K562 (cell line): ENCODE results near the gene RGS7BP. TPM values are rescaled to one million over a fixed set of nuclear protein-coding genes. Genes with fewer than 3 reads are reported as not detected.

Experiments
- ATAC-seq: fragments of 200-7000 bp; cut with Tn5 transposase; 3 replicates; pipeline ENCODE4 v1.9.1; 2020; ENCODE audit warnings: moderate library complexity
- BruUV-seq: library from RNA; stranded (reverse); fragments of 400-500 nt; replicated peaks from 2 replicates; lab custom pipeline; 2021; lab: Mats Ljungman, UMichigan
- CTCF ChIA-PET: fragments of 300-600 bp; formaldehyde crosslinking; extraction: SDS; loops from one replicate; lab custom pipeline; 2021; ENCODE audit warnings: low intra/inter-chr PET ratio; lab: Yijun Ruan, JAX
- POLR2A ChIA-PET: fragments of 300-600, 350-650 bp; sonication (Branson Sonifier 250); formaldehyde crosslinking; extraction: SDS; loops from one replicate; lab custom pipeline; 2021; ENCODE audit warnings: antibody characterized with exemption, inconsistent platforms; lab: Yijun Ruan, JAX
- DNase-seq, 4 experiments: peaks; one replicate each; pipeline versions ENCODE4 v3.0.0 to v3.0.0-alpha.2; 2011 to 2018; ENCODE audit warnings: low spot score in 3 of 4, mixed read lengths in 3 of 4; ENCODE audit errors: extremely low read depth in 1 of 4
- FAIRE-seq: peaks from 2 replicates; lab custom pipeline; 2011; peaks lifted over from hg19 to GRCh38; lab: Jason Lieb, UNC
- H2AFZ ChIP-seq: 2 replicates; pipeline ENCODE4 v1.6.0; 2011; ENCODE audit warnings: low read depth, low read length, control low read depth, inconsistent platforms
- H3K27ac ChIP-seq: fragments of 200-600 bp; 3 replicates; pipeline ENCODE4 v1.8.0; 2011; ENCODE audit warnings: low read depth, mild to moderate bottlenecking, control low read depth, inconsistent platforms, low read length, moderate library complexity, mixed read lengths; ENCODE audit errors: extremely low read depth
- H3K27me3 ChIP-seq, 2 experiments: fragments of 300-600 bp in 1 of 2; 2 replicates in 1 of 2; 3 replicates in 1 of 2; pipeline versions ENCODE4 v1.6.0 to v1.8.0; 2011; ENCODE audit warnings: inconsistent platforms in 2 of 2, low read length in 2 of 2, mild to moderate bottlenecking in 1 of 2, mixed read lengths in 1 of 2, moderate library complexity in 1 of 2; ENCODE audit not compliant: control insufficient read depth in 2 of 2, insufficient read depth in 2 of 2
- H3K36me3 ChIP-seq: fragments of 300-600 bp; 3 replicates; pipeline ENCODE4 v1.8.0; 2011; ENCODE audit warnings: mild to moderate bottlenecking, low read length, inconsistent platforms; ENCODE audit not compliant: control insufficient read depth, insufficient read depth
- H3K4me1 ChIP-seq, 2 experiments: fragments of 200-600 bp in 1 of 2; replicated peaks in 1 of 2; 2 replicates in 1 of 2; 3 replicates in 1 of 2; pipeline versions ENCODE4 v1.5.1 to v1.8.0; 2011; ENCODE audit warnings: inconsistent platforms in 2 of 2, low read length in 2 of 2, mild to moderate bottlenecking in 1 of 2, mixed read lengths in 1 of 2, moderate library complexity in 1 of 2; ENCODE audit not compliant: control insufficient read depth in 2 of 2, insufficient read depth in 2 of 2
- H3K4me2 ChIP-seq: 2 replicates; pipeline ENCODE4 v1.6.1; 2011; ENCODE audit warnings: low read length, control low read depth, inconsistent platforms, mixed read lengths; ENCODE audit not compliant: insufficient read depth
- H3K4me3 ChIP-seq: fragments of 200-600 bp; sonication (generic), shearing (Covaris generic); 2 replicates; pipeline ENCODE4 v1.5.1; 2016; ENCODE audit warnings: control low read depth, inconsistent platforms
- H3K79me2 ChIP-seq: fragments of 200-600 bp; 3 replicates; pipeline ENCODE4 v1.8.0; 2011; ENCODE audit warnings: low read length, inconsistent platforms; ENCODE audit not compliant: control insufficient read depth, insufficient read depth
- H3K9ac ChIP-seq, 2 experiments: 2 replicates each; pipeline versions ENCODE4 v1.6.0 to v1.6.1; 2011; ENCODE audit warnings: low read depth in 2 of 2, low read length in 2 of 2, control low read depth in 1 of 2, inconsistent platforms in 1 of 2, mild to moderate bottlenecking in 1 of 2, mixed read lengths in 1 of 2; ENCODE audit not compliant: insufficient read depth in 1 of 2
- H3K9me1 ChIP-seq: one replicate; pipeline ENCODE4 v1.6.0; 2011; ENCODE audit warnings: inconsistent platforms, mild to moderate bottlenecking, low read length, moderate library complexity; ENCODE audit not compliant: control insufficient read depth, insufficient read depth
- H3K9me3 ChIP-seq: replicated peaks from 2 replicates; pipeline ENCODE4 v1.5.1; 2011; ENCODE audit warnings: low read depth, low read length, inconsistent platforms; ENCODE audit not compliant: control insufficient read depth, insufficient read depth
- H4K20me1 ChIP-seq: replicated peaks from 2 replicates; pipeline ENCODE4 v1.6.1; 2011; ENCODE audit warnings: low read length, inconsistent platforms, mixed read lengths; ENCODE audit not compliant: control insufficient read depth, insufficient read depth
- BHLHE40 ChIP-seq: IDR thresholded peaks from 2 replicates; pipeline ENCODE4 v1.6.1; 2011; ENCODE audit warnings: low read length, improper control_type of control experiment
- CHD4 ChIP-seq: fragments of 200-600 bp; sonication (generic); IDR thresholded peaks from 3 replicates; pipeline ENCODE4 v1.6.1; 2012; ENCODE audit warnings: low read depth, mild to moderate bottlenecking, mixed read lengths, low read length, inconsistent platforms; ENCODE audit not compliant: insufficient read depth, insufficient replicate concordance, poor library complexity, severe bottlenecking
- RNF2 ChIP-seq: sonication (generic); IDR thresholded peaks from 2 replicates; pipeline ENCODE4 v1.6.1; 2016
- SMARCE1 ChIP-seq: fragments of 450-650 bp; IDR thresholded peaks from 2 replicates; pipeline ENCODE4 v1.7.1; 2016; ENCODE audit warnings: mild to moderate bottlenecking
- SP2 ChIP-seq: IDR thresholded peaks from 2 replicates; pipeline ENCODE4 v1.6.1; 2011; ENCODE audit warnings: mild to moderate bottlenecking, low read depth, low read length, moderate library complexity; ENCODE audit not compliant: poor library complexity, severe bottlenecking; ENCODE audit errors: extremely low read depth
- ZKSCAN3 ChIP-seq: fragments of 250-450 bp; sonication (Bioruptor Pico); IDR thresholded peaks from 2 replicates; pipeline ENCODE4 v1.4.0; 2020
- ZNF121 ChIP-seq: sonication (generic); formaldehyde crosslinking; conservative IDR thresholded peaks from 2 replicates; pipeline ENCODE4 v1.8.0; 2022; ENCODE audit warnings: missing genetic modification reagents
- ZNF311 ChIP-seq: fragments of 250-450 bp; sonication (Bioruptor Pico); IDR thresholded peaks from 2 replicates; pipeline ENCODE4 v1.4.0; 2020; ENCODE audit warnings: mild to moderate bottlenecking, moderate library complexity
- ZNF408 ChIP-seq: fragments of 250-450 bp; sonication (Bioruptor Pico); IDR thresholded peaks from 2 replicates; pipeline ENCODE4 v1.4.0; 2020; ENCODE audit warnings: low read depth, mild to moderate bottlenecking, moderate library complexity
- ZNF785 ChIP-seq: fragments of 250-450 bp; sonication (Bioruptor Pico); IDR thresholded peaks from 2 replicates; pipeline ENCODE4 v1.4.0; 2020; ENCODE audit warnings: mild to moderate bottlenecking
- WGBS: fragments of 100-300 bp; shearing (Covaris generic); methylation state at CpG from one replicate; pipeline ENCODE4 v1.1.6; 2016; ENCODE audit warnings: low coverage, mixed read lengths; ENCODE audit not compliant: insufficient coverage; ENCODE audit errors: missing lambda C conversion rate; 5-methylcytosine and 5-hydroxymethylcytosine counted together
- in situ Hi-C: fragments of 300-500 bp; cut with MboI; formaldehyde crosslinking; loops from 4 replicates; pipeline ENCODE4 v1.15.0; 2018; ENCODE audit warnings: inconsistent platforms, mixed read lengths
- intact Hi-C: fragments of 100-400 bp; cut with micrococcal nuclease; formaldehyde crosslinking; loops from 2 replicates; pipeline ENCODE4 v1.14.2; 2022
- polyA plus RNA-seq, 8 experiments: library from polyadenylated mRNA; depleted of rRNA in 4 of 8; stranded (reverse) in 5 of 8; unstranded in 3 of 8; fragments of >200 nt; fragmentation: Nextera tagmentation in 2 of 8; fragmentation: Illumina TruSeq in 1 of 8; extraction: Ambion mirVana in 2 of 8; extraction: Trizol in 1 of 8; gene quantifications; 2 replicates each; pipeline versions ENCODE4 v1.2.1 to v1.2.3, GENCODE V29; 2011 to 2014; ENCODE audit warnings: inconsistent platforms in 1 of 8, missing spikeins in 1 of 8
- total RNA-seq, 7 experiments: library from RNA; depleted of rRNA in 6 of 7; stranded (reverse); fragments of >200 nt in 6 of 7; fragmentation: Illumina TruSeq in 2 of 7; extraction: Trizol in 2 of 7; gene quantifications; 2 replicates each; pipeline versions ENCODE4 v1.2.1 to v1.2.3, GENCODE V29; 2011 to 2021; ENCODE audit warnings: low replicate concordance in 1 of 7
- TF ChIP-seq, protein P1 (sequence below): fragments of 250-450 bp; sonication (Bioruptor Pico); IDR thresholded peaks from 2 replicates; pipeline ENCODE4 v1.9.0; 2021; ENCODE audit warnings: mild to moderate bottlenecking

RGS7BP gene
- total and polyA plus RNA-seq, 9 of the 15 experiments (the other 6 are each of a cell fraction or from before 2014, with no cell fraction given), result not detected

DNA sequence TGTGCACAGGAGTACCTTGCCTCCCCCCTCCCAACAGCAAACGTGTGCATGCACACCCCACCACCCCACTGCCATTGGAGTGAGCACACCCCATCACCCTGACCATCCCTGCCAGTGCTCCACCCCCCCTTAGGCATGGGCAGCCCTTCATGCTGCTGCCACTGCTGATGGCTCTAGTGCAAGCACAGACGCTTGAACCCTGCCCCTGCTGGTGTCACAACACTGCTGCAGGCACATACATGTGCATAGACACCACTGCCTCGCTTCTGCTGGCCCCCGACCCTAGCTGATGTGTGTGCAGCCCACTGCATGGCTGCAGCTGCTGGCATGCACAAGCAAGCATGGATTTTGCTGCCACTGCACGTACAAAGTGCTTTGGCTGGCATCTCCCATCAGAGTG lies 16.0 kb upstream of the RGS7BP start:
- POLR2A ChIA-PET, result no interaction called here
- no peaks in the 10 kb centered on the region for H3K4me1 ChIP-seq
- ATAC-seq (no peak), DNase-seq (no peak), FAIRE-seq (no peak)
- no peaks in the 10 kb centered on the region for H3K9me3 ChIP-seq
- H3K27me3 ChIP-seq, result no peaks in the 10 kb centered on the region
- no peak overlapping the region for H2AFZ ChIP-seq
- H3K4me2 ChIP-seq, result no peak overlapping the region
- no peaks in the 10 kb centered on the region for H3K36me3 ChIP-seq
- WGBS, result 0% methylated on average over 5 of the region's 5 CpGs
- in situ Hi-C loops, result no loop called here
- no peaks in the 10 kb centered on the region for H3K9me1 ChIP-seq
- H3K4me3 ChIP-seq, result no peak overlapping the region
- TF ChIP-seq SMARCE1 (no peak), CHD4 (no peak), ZNF121 (no peak), ZKSCAN3 (CRISPR knock-in tag) (no peak), ZNF311 (no peak), BHLHE40 (no peak), ZNF785 (CRISPR knock-in tag) (no peak)
- H4K20me1 ChIP-seq, result no peaks in the 10 kb centered on the region
- H3K79me2 ChIP-seq, result no peaks in the 10 kb centered on the region
- CTCF ChIA-PET, result no interaction called here
- intact Hi-C loops, result no loop called here
- no peak overlapping the region for H3K27ac ChIP-seq
- BruUV-seq, result no TSS peak
- H3K9ac ChIP-seq, result no peak overlapping the region

GRCh38 chr5:64497386-64497785 lies 8.4 kb upstream of the RGS7BP start:
- Histone ChIP-seq H3K27ac (no peak overlapping the region), H3K4me3 (no peak overlapping the region), H3K9me1 (no peaks in the 10 kb centered on the region), H3K79me2 (no peaks in the 10 kb centered on the region), H3K4me2 (no peak overlapping the region), H3K4me1 (no peaks in the 10 kb centered on the region), H3K27me3 (no peaks in the 10 kb centered on the region), H4K20me1 (no peaks in the 10 kb centered on the region), H3K9ac (no peak overlapping the region), H3K9me3 (no peaks in the 10 kb centered on the region)
- BruUV-seq, result no TSS peak
- WGBS, result 0% methylated on average over 2 of the region's 2 CpGs
- no peak for ATAC-seq
- CTCF ChIA-PET, result no interaction called here
- in situ Hi-C loops, result no loop called here
- FAIRE-seq, result no peak
- no peak for TF ChIP-seq ZNF408 (CRISPR knock-in tag)
- no peak for TF ChIP-seq RNF2
- TF ChIP-seq SP2, result no peak
- TF ChIP-seq, protein P1, sequence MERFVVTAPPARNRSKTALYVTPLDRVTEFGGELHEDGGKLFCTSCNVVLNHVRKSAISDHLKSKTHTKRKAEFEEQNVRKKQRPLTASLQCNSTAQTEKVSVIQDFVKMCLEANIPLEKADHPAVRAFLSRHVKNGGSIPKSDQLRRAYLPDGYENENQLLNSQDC, result no peak
- TF ChIP-seq, all 486 proteins: peak for 0
- no peak overlapping the region for H2AFZ ChIP-seq
- H3K36me3 ChIP-seq, result no peaks in the 10 kb centered on the region
- no peak for DNase-seq
- intact Hi-C loops, result no loop called here
- POLR2A ChIA-PET, result no interaction called here
